ENCODE measurements around the gene AKNA. TPM values are rescaled to one million over a fixed set of nuclear protein-coding genes. Genes with fewer than 3 reads are reported as not detected.

The AKNA gene
- total RNA-seq, 1 experiment from 2014 or later = 5.1 TPM

Other genes starting within 250 kb of the AKNA start
- gene COL27A1, start 232.4 kb downstream of the AKNA start, total RNA-seq (2014; rRNA removed; shearing (Covaris generic)) = 2.8 and 3.1 TPM in 2 replicates
- not detected in 2 replicates for gene ORM1, start 64.9 kb downstream of the AKNA start, total RNA-seq (2014; rRNA removed; shearing (Covaris generic))
- not detected in 2 replicates for gene ORM2, start 58.1 kb downstream of the AKNA start, total RNA-seq (2014; rRNA removed; shearing (Covaris generic))
- 4.7 and 7.2 TPM in 2 replicates for gene WHRN, start 117.5 kb upstream of the AKNA start, total RNA-seq (2014; rRNA removed; shearing (Covaris generic))
- 235 and 237 TPM in 2 replicates for gene ATP6V1G1, start 199.8 kb upstream of the AKNA start, total RNA-seq (2014; rRNA removed; shearing (Covaris generic))
- gene TMEM268, start 223.3 kb upstream of the AKNA start, total RNA-seq (2014; rRNA removed; shearing (Covaris generic)) = 16.4 and 22.2 TPM in 2 replicates